Measurements from ENCODE around the gene SAFB2.

SAFB2 gene

GRCh38 chr19:5605362-5605761, 17.2 kb downstream of the SAFB2 start:
- no peak for DNase-seq

GRCh38 chr19:5603626-5604025, 18.9 kb downstream of the SAFB2 start:
- DNase-seq, result no peak

- DNase-seq, result no peak
These were observed 21.8 kb downstream of the SAFB2 start for GRCh38 chr19:5600797-5601196.

GRCh38 chr19:5595745-5596144, 26.8 kb downstream of the SAFB2 start:
- no peak for DNase-seq

GRCh38 chr19:5595129-5595528, 27.4 kb downstream of the SAFB2 start:
- DNase-seq, result no peak

GRCh38 chr19:5594521-5594950, 28.0 kb downstream of the SAFB2 start:
- no peak for DNase-seq

- no peak for DNase-seq
These were observed 29.0 kb downstream of the SAFB2 start for GRCh38 chr19:5593343-5594255.

GRCh38 chr19:5592531-5593342, 29.8 kb downstream of the SAFB2 start:
- DNase-seq, result no peak

- no peak for DNase-seq
These were observed 31.1 kb downstream of the SAFB2 start for GRCh38 chr19:5591476-5591875.

GRCh38 chr19:5590865-5591154, 31.8 kb downstream of the SAFB2 start:
- DNase-seq, result no peak

- no peak for DNase-seq
These were observed 32.3 kb downstream of the SAFB2 start for GRCh38 chr19:5590151-5590864.

GRCh38 chr19:5588906-5589676, 33.5 kb downstream of the SAFB2 start:
- no peak for DNase-seq

- no peak for DNase-seq
These were observed 34.1 kb downstream of the SAFB2 start for GRCh38 chr19:5588441-5588840.

GRCh38 chr19:5587661-5588060, 34.9 kb downstream of the SAFB2 start:
- DNase-seq, result no peak

- DNase-seq, result no peak
These were observed 35.5 kb downstream of the SAFB2 start for GRCh38 chr19:5587071-5587455.

- no peak for DNase-seq
These were observed 36.1 kb downstream of the SAFB2 start for GRCh38 chr19:5586300-5587070.

GRCh38 chr19:5585461-5586299, 36.9 kb downstream of the SAFB2 start:
- DNase-seq, result no peak

GRCh38 chr19:5580161-5580571, 42.4 kb downstream of the SAFB2 start:
- DNase-seq, result no peak

GRCh38 chr19:5579697-5580096, 42.9 kb downstream of the SAFB2 start:
- no peak for DNase-seq

- DNase-seq, result no peak
These were observed 43.3 kb downstream of the SAFB2 start for GRCh38 chr19:5579286-5579685.
